HepG2 (cell line): ENCODE data around the gene RNF183. TPM values are rescaled to one million over a fixed set of nuclear protein-coding genes. Genes with fewer than 3 reads are reported as not detected.

Experiments
- ERF ChIP-seq: IDR thresholded peaks from 2 replicates; pipeline ENCODE4 v1.6.1; 2018; ENCODE audit warnings: missing biosample characterization, missing genetic modification reagents
- FOXM1 ChIP-seq: sonication (generic); formaldehyde crosslinking; IDR thresholded peaks from 2 replicates; pipeline ENCODE4 v1.5.0; 2020; ENCODE audit warnings: missing genetic modification reagents
- GABPB1 ChIP-seq: IDR thresholded peaks from 2 replicates; pipeline ENCODE4 v1.6.1; 2016; ENCODE audit warnings: mild to moderate bottlenecking, missing genetic modification reagents, moderate library complexity, missing compliant biosample characterization
- HMG20B ChIP-seq: conservative IDR thresholded peaks from 2 replicates; pipeline ENCODE4 v1.6.1; 2016; ENCODE audit warnings: missing genetic modification reagents, missing compliant biosample characterization
- IRX3 ChIP-seq: sonication (generic); formaldehyde crosslinking; IDR thresholded peaks from 2 replicates; pipeline ENCODE4 v1.8.1; 2023; ENCODE audit warnings: mild to moderate bottlenecking, low read depth, missing genetic modification reagents, borderline replicate concordance
- KLF15 ChIP-seq: sonication (generic); formaldehyde crosslinking; IDR thresholded peaks from 2 replicates; pipeline ENCODE4 v1.8.1; 2023; ENCODE audit warnings: borderline replicate concordance, mild to moderate bottlenecking, inconsistent platforms, missing genetic modification reagents, mixed read lengths
- KMT2B ChIP-seq: IDR thresholded peaks from 2 replicates; pipeline ENCODE4 v1.6.1; 2016; ENCODE audit warnings: missing genetic modification reagents, missing compliant biosample characterization
- NR2F2 ChIP-seq: IDR thresholded peaks from 2 replicates; pipeline ENCODE4 v1.6.1; 2012; ENCODE audit warnings: low read depth, inconsistent platforms, borderline replicate concordance
- PBX2 ChIP-seq: IDR thresholded peaks from 2 replicates; pipeline ENCODE4 v1.6.1; 2016; ENCODE audit warnings: control low read depth
- RFXAP ChIP-seq: sonication (generic); formaldehyde crosslinking; IDR thresholded peaks from 2 replicates; pipeline ENCODE4 v1.4.0; 2020; ENCODE audit warnings: missing genetic modification reagents, borderline replicate concordance
- SAP130 ChIP-seq: IDR thresholded peaks from 2 replicates; pipeline ENCODE4 v1.6.1; 2016; ENCODE audit warnings: low read depth
- YY1 ChIP-seq: IDR thresholded peaks from 2 replicates; pipeline ENCODE4 v1.6.1; 2011; ENCODE audit warnings: low read length, low read depth, moderate library complexity, mild to moderate bottlenecking; ENCODE audit not compliant: insufficient read depth, insufficient replicate concordance
- ZFP90 ChIP-seq: sonication (generic); formaldehyde crosslinking; IDR thresholded peaks from 2 replicates; pipeline ENCODE4 v1.8.0; 2022; ENCODE audit warnings: missing genetic modification reagents, mild to moderate bottlenecking, inconsistent platforms, borderline replicate concordance
- ZFX ChIP-seq: sonication (generic); formaldehyde crosslinking; IDR thresholded peaks from 2 replicates; pipeline ENCODE4 v1.4.0; 2020; ENCODE audit warnings: mild to moderate bottlenecking, low read depth, missing genetic modification reagents, moderate library complexity
- ZNF143 ChIP-seq: sonication (generic); formaldehyde crosslinking; IDR thresholded peaks from 2 replicates; pipeline ENCODE4 v1.4.0; 2020; ENCODE audit warnings: missing genetic modification reagents
- ZNF496 ChIP-seq: sonication (generic); formaldehyde crosslinking; IDR thresholded peaks from 2 replicates; pipeline ENCODE4 v1.8.1; 2023; ENCODE audit warnings: mild to moderate bottlenecking, moderate library complexity, missing genetic modification reagents; ENCODE audit not compliant: insufficient replicate concordance
- ZNF619 ChIP-seq: sonication (generic); formaldehyde crosslinking; IDR thresholded peaks from 2 replicates; pipeline ENCODE4 v1.4.0; 2020; ENCODE audit warnings: mild to moderate bottlenecking, missing genetic modification reagents
- ZNF629 ChIP-seq: sonication (generic); formaldehyde crosslinking; conservative IDR thresholded peaks from 2 replicates; pipeline ENCODE4 v1.5.0; 2020; ENCODE audit warnings: missing genetic modification reagents
- ZSCAN31 ChIP-seq: sonication (generic); formaldehyde crosslinking; IDR thresholded peaks from 2 replicates; pipeline ENCODE4 v1.5.0; 2020; ENCODE audit warnings: low read depth, mild to moderate bottlenecking, missing genetic modification reagents
- polyA plus RNA-seq, 8 experiments: library from polyadenylated mRNA; depleted of rRNA in 3 of 8; stranded (reverse) in 7 of 8; unstranded in 1 of 8; fragments of >200 nt; fragmentation: Illumina TruSeq in 4 of 8; extraction: Trizol in 4 of 8; gene quantifications; 2 replicates each; pipeline versions ENCODE4 v1.2.1 to v1.2.3, GENCODE V29; 2011 to 2016; ENCODE audit warnings: low read depth in 4 of 8, missing spikeins in 1 of 8, mixed read lengths in 1 of 8; ENCODE audit not compliant: insufficient read depth in 1 of 8
- total RNA-seq, 5 experiments: library from RNA; depleted of rRNA; stranded (reverse); fragments of >200 nt; fragmentation: Illumina TruSeq; extraction: Trizol; gene quantifications; 2 replicates each; pipeline ENCODE4 v1.2.3, GENCODE V29; 2016; ENCODE audit warnings: low read depth in 1 of 5
- TF ChIP-seq, protein P1 (sequence below): sonication (generic); formaldehyde crosslinking; IDR thresholded peaks from 2 replicates; pipeline ENCODE4 v1.4.0; 2020; ENCODE audit warnings: missing genetic modification reagents
- TF ChIP-seq, protein P2 (sequence below): sonication (generic); formaldehyde crosslinking; IDR thresholded peaks from 2 replicates; pipeline ENCODE4 v1.4.0; 2020; ENCODE audit warnings: missing genetic modification reagents

RNF183 gene
- total and polyA plus RNA-seq, 2 of the 13 experiments (the other 11 are each of a cell fraction or from before 2014, with no cell fraction given), result 0.13 to 6.5 TPM

DNA sequence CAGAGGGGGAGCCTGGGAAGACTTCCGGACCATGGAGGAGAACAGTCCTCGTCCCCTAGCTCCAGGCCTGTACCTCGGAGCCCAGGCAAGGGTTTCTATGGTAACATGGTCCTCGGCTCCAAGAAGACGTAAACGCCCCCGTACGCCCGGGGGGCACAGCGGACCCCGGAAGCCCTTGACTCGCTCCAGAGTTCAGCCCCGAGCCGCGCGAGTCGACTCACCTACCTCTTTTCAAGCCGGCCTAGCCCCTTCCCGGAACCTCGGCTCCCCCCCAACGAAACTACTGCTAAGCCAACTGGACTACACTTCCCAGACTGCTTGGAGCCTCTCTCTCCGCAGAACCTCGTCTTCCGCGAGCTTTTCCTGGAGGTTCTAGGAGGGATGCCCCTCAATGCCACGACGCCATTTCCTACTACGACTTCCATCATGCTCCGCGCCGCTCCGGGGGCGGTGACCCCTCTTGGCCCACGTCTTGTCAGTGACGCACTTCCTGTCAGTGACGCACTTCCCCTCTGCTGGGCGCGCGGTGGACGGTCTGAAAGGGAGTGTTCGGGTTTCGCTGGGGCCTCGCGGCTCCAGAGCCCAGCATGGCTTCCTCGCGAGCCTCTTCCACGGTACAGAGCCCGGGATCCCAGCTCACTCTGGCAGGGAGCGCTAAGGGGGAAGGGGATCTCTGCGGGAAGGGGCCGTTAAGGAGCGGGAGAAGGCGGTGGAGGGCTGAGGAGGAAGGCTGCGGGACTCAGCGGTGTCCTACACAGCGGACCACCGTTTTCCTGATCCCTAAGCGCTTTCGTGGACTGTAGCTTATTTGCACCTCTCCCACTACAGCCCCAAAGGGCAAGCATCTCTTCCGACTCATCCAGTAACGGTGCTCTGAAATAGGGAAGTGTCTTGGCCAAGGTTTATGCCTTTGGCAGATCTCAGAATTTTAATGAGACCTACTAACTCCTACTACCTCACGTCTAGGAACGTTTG lies 27.7 kb downstream of the RNF183 start, which contains the start of the genes CDC26 and PRPF4 (continued):
- TF ChIP-seq, protein P1, sequence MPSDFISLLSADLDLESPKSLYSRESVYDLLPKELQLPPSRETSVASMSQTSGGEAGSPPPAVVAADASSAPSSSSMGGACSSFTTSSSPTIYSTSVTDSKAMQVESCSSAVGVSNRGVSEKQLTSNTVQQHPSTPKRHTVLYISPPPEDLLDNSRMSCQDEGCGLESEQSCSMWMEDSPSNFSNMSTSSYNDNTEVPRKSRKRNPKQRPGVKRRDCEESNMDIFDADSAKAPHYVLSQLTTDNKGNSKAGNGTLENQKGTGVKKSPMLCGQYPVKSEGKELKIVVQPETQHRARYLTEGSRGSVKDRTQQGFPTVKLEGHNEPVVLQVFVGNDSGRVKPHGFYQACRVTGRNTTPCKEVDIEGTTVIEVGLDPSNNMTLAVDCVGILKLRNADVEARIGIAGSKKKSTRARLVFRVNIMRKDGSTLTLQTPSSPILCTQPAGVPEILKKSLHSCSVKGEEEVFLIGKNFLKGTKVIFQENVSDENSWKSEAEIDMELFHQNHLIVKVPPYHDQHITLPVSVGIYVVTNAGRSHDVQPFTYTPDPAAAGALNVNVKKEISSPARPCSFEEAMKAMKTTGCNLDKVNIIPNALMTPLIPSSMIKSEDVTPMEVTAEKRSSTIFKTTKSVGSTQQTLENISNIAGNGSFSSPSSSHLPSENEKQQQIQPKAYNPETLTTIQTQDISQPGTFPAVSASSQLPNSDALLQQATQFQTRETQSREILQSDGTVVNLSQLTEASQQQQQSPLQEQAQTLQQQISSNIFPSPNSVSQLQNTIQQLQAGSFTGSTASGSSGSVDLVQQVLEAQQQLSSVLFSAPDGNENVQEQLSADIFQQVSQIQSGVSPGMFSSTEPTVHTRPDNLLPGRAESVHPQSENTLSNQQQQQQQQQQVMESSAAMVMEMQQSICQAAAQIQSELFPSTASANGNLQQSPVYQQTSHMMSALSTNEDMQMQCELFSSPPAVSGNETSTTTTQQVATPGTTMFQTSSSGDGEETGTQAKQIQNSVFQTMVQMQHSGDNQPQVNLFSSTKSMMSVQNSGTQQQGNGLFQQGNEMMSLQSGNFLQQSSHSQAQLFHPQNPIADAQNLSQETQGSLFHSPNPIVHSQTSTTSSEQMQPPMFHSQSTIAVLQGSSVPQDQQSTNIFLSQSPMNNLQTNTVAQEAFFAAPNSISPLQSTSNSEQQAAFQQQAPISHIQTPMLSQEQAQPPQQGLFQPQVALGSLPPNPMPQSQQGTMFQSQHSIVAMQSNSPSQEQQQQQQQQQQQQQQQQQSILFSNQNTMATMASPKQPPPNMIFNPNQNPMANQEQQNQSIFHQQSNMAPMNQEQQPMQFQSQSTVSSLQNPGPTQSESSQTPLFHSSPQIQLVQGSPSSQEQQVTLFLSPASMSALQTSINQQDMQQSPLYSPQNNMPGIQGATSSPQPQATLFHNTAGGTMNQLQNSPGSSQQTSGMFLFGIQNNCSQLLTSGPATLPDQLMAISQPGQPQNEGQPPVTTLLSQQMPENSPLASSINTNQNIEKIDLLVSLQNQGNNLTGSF (CRISPR knock-in tag), result 0 out of 2 replicates have a peak, but pooled peaks have one; percentile 32
- TF ChIP-seq ZNF143 (CRISPR knock-in tag), result peak; percentile 97
- TF ChIP-seq NR2F2, result no peak
- TF ChIP-seq ZFP90 (CRISPR knock-in tag), result peak; percentile 61
- TF ChIP-seq ZNF629 (CRISPR knock-in tag), result no peak
- peak; percentile 61; the same call in 1 of the 2 replicates for TF ChIP-seq IRX3 (CRISPR knock-in tag)
- peak; percentile 90 for TF ChIP-seq ZFX (CRISPR knock-in tag)
- TF ChIP-seq FOXM1 (CRISPR knock-in tag), result no peak
- TF ChIP-seq RFXAP (CRISPR knock-in tag), result no peak; the same call in 1 of the 2 replicates
- TF ChIP-seq, protein P2, sequence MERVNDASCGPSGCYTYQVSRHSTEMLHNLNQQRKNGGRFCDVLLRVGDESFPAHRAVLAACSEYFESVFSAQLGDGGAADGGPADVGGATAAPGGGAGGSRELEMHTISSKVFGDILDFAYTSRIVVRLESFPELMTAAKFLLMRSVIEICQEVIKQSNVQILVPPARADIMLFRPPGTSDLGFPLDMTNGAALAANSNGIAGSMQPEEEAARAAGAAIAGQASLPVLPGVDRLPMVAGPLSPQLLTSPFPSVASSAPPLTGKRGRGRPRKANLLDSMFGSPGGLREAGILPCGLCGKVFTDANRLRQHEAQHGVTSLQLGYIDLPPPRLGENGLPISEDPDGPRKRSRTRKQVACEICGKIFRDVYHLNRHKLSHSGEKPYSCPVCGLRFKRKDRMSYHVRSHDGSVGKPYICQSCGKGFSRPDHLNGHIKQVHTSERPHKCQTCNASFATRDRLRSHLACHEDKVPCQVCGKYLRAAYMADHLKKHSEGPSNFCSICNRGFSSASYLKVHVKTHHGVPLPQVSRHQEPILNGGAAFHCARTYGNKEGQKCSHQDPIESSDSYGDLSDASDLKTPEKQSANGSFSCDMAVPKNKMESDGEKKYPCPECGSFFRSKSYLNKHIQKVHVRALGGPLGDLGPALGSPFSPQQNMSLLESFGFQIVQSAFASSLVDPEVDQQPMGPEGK (CRISPR knock-in tag), result peak; percentile 83
- TF ChIP-seq ZNF619, result 0 out of 2 replicates have a peak, but pooled peaks have one; percentile 75
- peak; percentile 90 for TF ChIP-seq KMT2B (CRISPR knock-in tag)
- TF ChIP-seq KLF15 (CRISPR knock-in tag), result no peak
- peak; percentile 97 for TF ChIP-seq SAP130 (CRISPR knock-in tag)
- TF ChIP-seq HMG20B (CRISPR knock-in tag), result 0 out of 2 replicates have a peak, but pooled peaks have one; percentile 11
- peak; percentile 89 for TF ChIP-seq ZSCAN31 (CRISPR knock-in tag)
- TF ChIP-seq YY1, result peak; percentile 86
- no peak for TF ChIP-seq ZNF496 (CRISPR knock-in tag)
- TF ChIP-seq GABPB1 (CRISPR knock-in tag), result peak; percentile 99
- peak; percentile 87 for TF ChIP-seq ERF (CRISPR knock-in tag)
- no peak for TF ChIP-seq PBX2 (CRISPR knock-in tag)
